OCI-LY1 (cell line): Measurements from ENCODE around the gene MYCBP2.
"Not testable (repeated sequence)": the region's sequence is repeated elsewhere in the genome, so short reads cannot be mapped to it uniquely, and the experiment has no call there.

Source experiments
- EZH2 ChIP-seq: fragments of 200-600 bp; sonication (generic), shearing (Covaris generic); IDR thresholded peaks from 2 replicates; pipeline ENCODE4 v1.8.0; 2017; ENCODE audit warnings: borderline replicate concordance, mixed run types, mild to moderate bottlenecking, antibody characterized with exemption, low read length, moderate library complexity, mixed read lengths
- TF ChIP-seq, protein P1 (sequence below): fragments of 200-600 bp; sonication (generic), shearing (Covaris generic); IDR thresholded peaks from 2 replicates; pipeline ENCODE4 v1.5.1; 2017; ENCODE audit warnings: mild to moderate bottlenecking, antibody characterized with exemption, low read length, moderate library complexity, mixed read lengths

DNA sequence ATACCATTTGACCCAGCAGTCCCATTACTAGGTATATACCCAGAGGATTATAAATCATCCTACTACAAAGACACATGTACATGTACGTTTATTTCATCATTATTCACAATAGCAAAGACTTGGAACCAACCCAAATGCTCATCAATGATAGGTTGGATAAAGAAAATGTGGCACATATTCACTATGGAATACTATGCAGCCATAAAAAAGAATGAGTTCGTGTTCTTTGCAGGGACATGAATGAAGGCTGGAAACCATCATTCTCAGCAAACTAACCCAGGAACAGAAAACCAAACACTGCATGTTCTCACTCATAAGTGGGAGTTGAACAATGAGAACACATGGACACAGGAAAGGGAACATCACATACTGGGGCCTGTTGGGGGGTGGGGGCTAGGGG is 81.7 kb downstream of the MYCBP2 start:
- TF ChIP-seq, protein P1, sequence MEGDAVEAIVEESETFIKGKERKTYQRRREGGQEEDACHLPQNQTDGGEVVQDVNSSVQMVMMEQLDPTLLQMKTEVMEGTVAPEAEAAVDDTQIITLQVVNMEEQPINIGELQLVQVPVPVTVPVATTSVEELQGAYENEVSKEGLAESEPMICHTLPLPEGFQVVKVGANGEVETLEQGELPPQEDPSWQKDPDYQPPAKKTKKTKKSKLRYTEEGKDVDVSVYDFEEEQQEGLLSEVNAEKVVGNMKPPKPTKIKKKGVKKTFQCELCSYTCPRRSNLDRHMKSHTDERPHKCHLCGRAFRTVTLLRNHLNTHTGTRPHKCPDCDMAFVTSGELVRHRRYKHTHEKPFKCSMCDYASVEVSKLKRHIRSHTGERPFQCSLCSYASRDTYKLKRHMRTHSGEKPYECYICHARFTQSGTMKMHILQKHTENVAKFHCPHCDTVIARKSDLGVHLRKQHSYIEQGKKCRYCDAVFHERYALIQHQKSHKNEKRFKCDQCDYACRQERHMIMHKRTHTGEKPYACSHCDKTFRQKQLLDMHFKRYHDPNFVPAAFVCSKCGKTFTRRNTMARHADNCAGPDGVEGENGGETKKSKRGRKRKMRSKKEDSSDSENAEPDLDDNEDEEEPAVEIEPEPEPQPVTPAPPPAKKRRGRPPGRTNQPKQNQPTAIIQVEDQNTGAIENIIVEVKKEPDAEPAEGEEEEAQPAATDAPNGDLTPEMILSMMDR = not testable (repeated sequence)
- not testable (repeated sequence) for TF ChIP-seq EZH2
